Measurements from ENCODE around the gene FOXI3.

FOXI3 gene

GRCh38 chr2:88452565-88452905, at the start of gene FOXI3:
Gene FOXI3 (minus strand): TSS chr2:88452693. CDS start chr2:88452535, 158 bp downstream.
- Histone ChIP-seq H3K36me3 (ENCODE audit: control insufficient read depth in 1 of 2, insufficient read depth in 2 of 2, low read length in 2 of 2) (no peaks in the 10 kb centered on the region), H3K9me3 (ENCODE audit: control insufficient read depth in 1 of 2, low read length in 2 of 2) (no peaks in the 10 kb centered on the region), H3K27ac (ENCODE audit: low read length) (no peak within 1 kb of the TSS), H3K27me3 (ENCODE audit: low read depth, low read length) (peaks cover 23% of the 10 kb centered on the region), H3K4me1 (ENCODE audit: control insufficient read depth in 1 of 2, insufficient read depth in 2 of 2, low read length in 2 of 2) (peaks cover 0 to 10% of the 10 kb centered on the region in 2 donors), H3K4me3 (ENCODE audit: low read depth in 1 of 2, low read length in 2 of 2) (no peak within 1 kb of the TSS)

- H3K36me3 ChIP-seq (ENCODE audit: control insufficient read depth in 1 of 2, insufficient read depth in 2 of 2, low read length in 2 of 2) = no peaks in the 10 kb centered on the region
- H3K4me1 ChIP-seq (ENCODE audit: control insufficient read depth in 1 of 2, insufficient read depth in 2 of 2, low read length in 2 of 2) = no peaks in the 10 kb centered on the region
- H3K9me3 ChIP-seq (ENCODE audit: control insufficient read depth in 1 of 2, low read length in 2 of 2) = peaks cover 0 to 3% of the 10 kb centered on the region in 2 donors
- H3K4me3 ChIP-seq (ENCODE audit: low read depth in 1 of 2, low read length in 2 of 2) = no peak overlapping the region
- H3K27me3 ChIP-seq (ENCODE audit: low read depth, low read length) = no peaks in the 10 kb centered on the region
- no peak overlapping the region for H3K27ac ChIP-seq (ENCODE audit: low read length)
Measured at GRCh38 chr2:88500691-88501090, 48.2 kb upstream of the FOXI3 start.

GRCh38 chr2:88499204-88499603, 46.7 kb upstream of the FOXI3 start:
- H3K36me3 ChIP-seq (ENCODE audit: control insufficient read depth in 1 of 2, insufficient read depth in 2 of 2, low read length in 2 of 2) = no peaks in the 10 kb centered on the region
- H3K4me1 ChIP-seq (ENCODE audit: control insufficient read depth in 1 of 2, insufficient read depth in 2 of 2, low read length in 2 of 2) = no peaks in the 10 kb centered on the region
- no peaks in the 10 kb centered on the region for H3K27me3 ChIP-seq (ENCODE audit: low read depth, low read length)
- no peak overlapping the region for H3K4me3 ChIP-seq (ENCODE audit: low read depth in 1 of 2, low read length in 2 of 2)
- H3K9me3 ChIP-seq (ENCODE audit: control insufficient read depth in 1 of 2, low read length in 2 of 2) = peaks cover 0 to 3% of the 10 kb centered on the region in 2 donors
- no peak overlapping the region for H3K27ac ChIP-seq (ENCODE audit: low read length)

GRCh38 chr2:88493481-88493880, 41.0 kb upstream of the FOXI3 start:
- Histone ChIP-seq H3K4me1 (ENCODE audit: control insufficient read depth in 1 of 2, insufficient read depth in 2 of 2, low read length in 2 of 2) (no peaks in the 10 kb centered on the region), H3K36me3 (ENCODE audit: control insufficient read depth in 1 of 2, insufficient read depth in 2 of 2, low read length in 2 of 2) (no peaks in the 10 kb centered on the region), H3K27me3 (ENCODE audit: low read depth, low read length) (no peaks in the 10 kb centered on the region), H3K4me3 (ENCODE audit: low read depth in 1 of 2, low read length in 2 of 2) (no peak overlapping the region), H3K9me3 (ENCODE audit: control insufficient read depth in 1 of 2, low read length in 2 of 2) (no peaks in the 10 kb centered on the region), H3K27ac (ENCODE audit: low read length) (no peak overlapping the region)

- Histone ChIP-seq H3K36me3 (ENCODE audit: control insufficient read depth in 1 of 2, insufficient read depth in 2 of 2, low read length in 2 of 2) (no peaks in the 10 kb centered on the region), H3K4me3 (ENCODE audit: low read depth in 1 of 2, low read length in 2 of 2) (no peak overlapping the region), H3K4me1 (ENCODE audit: control insufficient read depth in 1 of 2, insufficient read depth in 2 of 2, low read length in 2 of 2) (no peaks in the 10 kb centered on the region), H3K27ac (ENCODE audit: low read length) (no peak overlapping the region), H3K27me3 (ENCODE audit: low read depth, low read length) (no peaks in the 10 kb centered on the region), H3K9me3 (ENCODE audit: control insufficient read depth in 1 of 2, low read length in 2 of 2) (no peaks in the 10 kb centered on the region)
Measured at GRCh38 chr2:88492002-88492401, 39.5 kb upstream of the FOXI3 start.

GRCh38 chr2:88489181-88489580, 36.7 kb upstream of the FOXI3 start:
- Histone ChIP-seq H3K36me3 (ENCODE audit: control insufficient read depth in 1 of 2, insufficient read depth in 2 of 2, low read length in 2 of 2) (no peaks in the 10 kb centered on the region), H3K27me3 (ENCODE audit: low read depth, low read length) (no peaks in the 10 kb centered on the region), H3K4me3 (ENCODE audit: low read depth in 1 of 2, low read length in 2 of 2) (no peak overlapping the region), H3K27ac (ENCODE audit: low read length) (no peak overlapping the region), H3K9me3 (ENCODE audit: control insufficient read depth in 1 of 2, low read length in 2 of 2) (no peaks in the 10 kb centered on the region), H3K4me1 (ENCODE audit: control insufficient read depth in 1 of 2, insufficient read depth in 2 of 2, low read length in 2 of 2) (no peaks in the 10 kb centered on the region)

- Histone ChIP-seq H3K4me1 (ENCODE audit: control insufficient read depth in 1 of 2, insufficient read depth in 2 of 2, low read length in 2 of 2) (no peaks in the 10 kb centered on the region), H3K4me3 (ENCODE audit: low read depth in 1 of 2, low read length in 2 of 2) (no peak overlapping the region), H3K36me3 (ENCODE audit: control insufficient read depth in 1 of 2, insufficient read depth in 2 of 2, low read length in 2 of 2) (no peaks in the 10 kb centered on the region), H3K27ac (ENCODE audit: low read length) (no peak overlapping the region), H3K9me3 (ENCODE audit: control insufficient read depth in 1 of 2, low read length in 2 of 2) (no peaks in the 10 kb centered on the region), H3K27me3 (ENCODE audit: low read depth, low read length) (no peaks in the 10 kb centered on the region)
Measured at GRCh38 chr2:88483200-88483599, 30.7 kb upstream of the FOXI3 start.

- no peaks in the 10 kb centered on the region for H3K27me3 ChIP-seq (ENCODE audit: low read depth, low read length)
- no peaks in the 10 kb centered on the region for H3K9me3 ChIP-seq (ENCODE audit: control insufficient read depth in 1 of 2, low read length in 2 of 2)
- H3K4me1 ChIP-seq (ENCODE audit: control insufficient read depth in 1 of 2, insufficient read depth in 2 of 2, low read length in 2 of 2) = no peaks in the 10 kb centered on the region
- H3K36me3 ChIP-seq (ENCODE audit: control insufficient read depth in 1 of 2, insufficient read depth in 2 of 2, low read length in 2 of 2) = no peaks in the 10 kb centered on the region
- H3K27ac ChIP-seq (ENCODE audit: low read length) = no peak overlapping the region
- H3K4me3 ChIP-seq (ENCODE audit: low read depth in 1 of 2, low read length in 2 of 2) = no peak overlapping the region
Measured at GRCh38 chr2:88481691-88482336, 29.3 kb upstream of the FOXI3 start.

GRCh38 chr2:88472811-88473210, 20.3 kb upstream of the FOXI3 start:
- no peaks in the 10 kb centered on the region for H3K4me1 ChIP-seq (ENCODE audit: control insufficient read depth in 1 of 2, insufficient read depth in 2 of 2, low read length in 2 of 2)
- no peaks in the 10 kb centered on the region for H3K9me3 ChIP-seq (ENCODE audit: control insufficient read depth in 1 of 2, low read length in 2 of 2)
- no peaks in the 10 kb centered on the region for H3K36me3 ChIP-seq (ENCODE audit: control insufficient read depth in 1 of 2, insufficient read depth in 2 of 2, low read length in 2 of 2)
- no peaks in the 10 kb centered on the region for H3K27me3 ChIP-seq (ENCODE audit: low read depth, low read length)
- no peak overlapping the region for H3K4me3 ChIP-seq (ENCODE audit: low read depth in 1 of 2, low read length in 2 of 2)
- H3K27ac ChIP-seq (ENCODE audit: low read length) = no peak overlapping the region

- Histone ChIP-seq H3K9me3 (ENCODE audit: control insufficient read depth in 1 of 2, low read length in 2 of 2) (no peaks in the 10 kb centered on the region), H3K4me1 (ENCODE audit: control insufficient read depth in 1 of 2, insufficient read depth in 2 of 2, low read length in 2 of 2) (no peaks in the 10 kb centered on the region), H3K27me3 (ENCODE audit: low read depth, low read length) (no peaks in the 10 kb centered on the region), H3K36me3 (ENCODE audit: control insufficient read depth in 1 of 2, insufficient read depth in 2 of 2, low read length in 2 of 2) (no peaks in the 10 kb centered on the region), H3K27ac (ENCODE audit: low read length) (no peak overlapping the region), H3K4me3 (ENCODE audit: low read depth in 1 of 2, low read length in 2 of 2) (no peak overlapping the region)
Measured at GRCh38 chr2:88471083-88471942, 18.8 kb upstream of the FOXI3 start.

GRCh38 chr2:88469202-88470114, 17.0 kb upstream of the FOXI3 start:
- Histone ChIP-seq H3K27ac (ENCODE audit: low read length) (no peak overlapping the region), H3K27me3 (ENCODE audit: low read depth, low read length) (no peaks in the 10 kb centered on the region), H3K4me1 (ENCODE audit: control insufficient read depth in 1 of 2, insufficient read depth in 2 of 2, low read length in 2 of 2) (no peaks in the 10 kb centered on the region), H3K4me3 (ENCODE audit: low read depth in 1 of 2, low read length in 2 of 2) (no peak overlapping the region), H3K9me3 (ENCODE audit: control insufficient read depth in 1 of 2, low read length in 2 of 2) (no peaks in the 10 kb centered on the region), H3K36me3 (ENCODE audit: control insufficient read depth in 1 of 2, insufficient read depth in 2 of 2, low read length in 2 of 2) (no peaks in the 10 kb centered on the region)

All from muscle layer of duodenum (tissue), 2 donors.